ENCODE results near the gene POU2F2. TPM values are rescaled to one million over a fixed set of nuclear protein-coding genes. Genes with fewer than 3 reads are reported as not detected.
"Not testable (repeated sequence)": the region's sequence is repeated elsewhere in the genome, so short reads cannot be mapped to it uniquely, and the experiment has no call there.

POU2F2 gene
- total RNA-seq, 1 donor from 2014 or later, result 48.6 TPM

DNA sequence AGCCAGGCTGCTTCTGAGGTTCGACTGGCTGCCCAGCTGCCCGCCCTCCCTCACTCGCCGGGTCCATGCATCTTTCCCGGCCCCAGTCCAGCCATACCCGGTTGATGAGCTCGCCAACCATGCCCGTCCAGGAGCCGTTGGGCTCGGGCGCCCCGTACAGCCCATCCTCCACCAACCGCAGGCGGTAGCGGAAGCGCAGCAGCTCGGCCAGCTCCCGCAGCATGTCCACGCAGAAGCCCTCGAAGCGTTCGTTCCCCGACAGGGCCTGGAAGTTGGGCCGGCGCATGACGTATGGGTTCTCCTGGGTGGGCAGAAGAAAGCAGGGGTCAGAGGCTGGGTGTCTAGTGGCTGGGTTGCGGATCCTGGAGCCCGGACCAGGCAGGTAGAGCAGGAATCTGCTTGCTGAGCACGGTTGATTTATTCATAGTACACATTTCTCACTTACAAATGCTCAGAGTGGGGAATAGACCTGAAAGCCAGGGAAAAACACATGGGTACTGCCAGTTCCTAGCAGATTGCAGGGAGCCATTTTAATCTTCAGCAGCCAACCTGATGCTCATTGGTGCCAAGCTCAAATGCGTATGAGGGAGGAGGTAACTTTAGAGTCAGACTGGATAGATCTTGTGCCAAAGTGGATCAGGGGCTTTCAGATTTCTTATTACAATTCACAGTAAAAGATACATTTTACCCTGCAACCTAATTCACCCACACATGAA lies 89.6 kb downstream of the POU2F2 start:
- no peak overlapping the region for H3K4me3 Mint-ChIP-seq (ENCODE audit: low read depth)
- H3K27me3 Mint-ChIP-seq (ENCODE audit: low read depth), result no peaks in the 10 kb centered on the region
- intact Hi-C loops (cut with micrococcal nuclease), result no loop called here
- H3K9me3 Mint-ChIP-seq, result no peaks in the 10 kb centered on the region
- no peak for DNase-seq (ENCODE audit: low spot score)
- H3K27ac Mint-ChIP-seq, result no peak overlapping the region
- H3K36me3 Mint-ChIP-seq (ENCODE audit: low read depth), result no peaks in the 10 kb centered on the region
- H3K4me1 Mint-ChIP-seq (ENCODE audit: low read depth), result no peaks in the 10 kb centered on the region

- H3K4me1 Mint-ChIP-seq (ENCODE audit: low read depth); H3K36me3 Mint-ChIP-seq (ENCODE audit: low read depth); H3K4me3 Mint-ChIP-seq (ENCODE audit: low read depth); intact Hi-C loops (cut with micrococcal nuclease); H3K9me3 Mint-ChIP-seq; H3K27me3 Mint-ChIP-seq (ENCODE audit: low read depth); H3K27ac Mint-ChIP-seq; DNase-seq (ENCODE audit: low spot score): not testable (repeated sequence)
These were observed 91.8 kb downstream of the POU2F2 start for GRCh38 chr19:42040491-42040890.

GRCh38 chr19:42040031-42040430 lies 92.2 kb downstream of the POU2F2 start:
- Mint-ChIP-seq H3K27ac (no peak overlapping the region), H3K9me3 (no peaks in the 10 kb centered on the region), H3K4me3 (ENCODE audit: low read depth) (no peak overlapping the region), H3K27me3 (ENCODE audit: low read depth) (no peaks in the 10 kb centered on the region), H3K4me1 (ENCODE audit: low read depth) (no peaks in the 10 kb centered on the region), H3K36me3 (ENCODE audit: low read depth) (no peaks in the 10 kb centered on the region)
- no peak for DNase-seq (ENCODE audit: low spot score)
- intact Hi-C loops (cut with micrococcal nuclease), result no loop called here

DNA sequence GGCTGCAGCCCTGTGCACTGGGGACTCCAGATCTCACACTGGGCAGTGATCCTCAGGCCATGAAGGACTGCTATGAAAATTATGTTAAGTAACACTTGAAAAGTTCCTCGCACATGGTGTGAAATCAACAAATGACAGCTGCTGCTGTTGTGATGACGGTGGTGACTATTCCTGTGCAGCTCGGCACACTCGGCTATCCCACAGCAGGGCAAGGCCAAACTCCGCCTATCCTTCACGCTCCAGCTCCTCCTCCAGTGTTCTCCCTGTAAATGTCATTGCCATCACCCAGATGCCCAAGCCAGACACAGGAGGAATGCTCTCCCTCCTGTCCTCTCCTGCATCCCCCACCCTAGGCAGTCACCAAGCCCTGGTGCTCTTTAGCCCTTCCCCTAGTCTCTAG lies 93.6 kb downstream of the POU2F2 start:
- peaks cover 3% of the 10 kb centered on the region for H3K4me1 Mint-ChIP-seq (ENCODE audit: low read depth)
- no peaks in the 10 kb centered on the region for H3K27me3 Mint-ChIP-seq (ENCODE audit: low read depth)
- intact Hi-C loops (cut with micrococcal nuclease), result no loop called here
- no peak for DNase-seq (ENCODE audit: low spot score)
- no peaks in the 10 kb centered on the region for H3K9me3 Mint-ChIP-seq
- H3K36me3 Mint-ChIP-seq (ENCODE audit: low read depth), result no peaks in the 10 kb centered on the region
- no peak overlapping the region for H3K27ac Mint-ChIP-seq
- no peak overlapping the region for H3K4me3 Mint-ChIP-seq (ENCODE audit: low read depth)

DNA sequence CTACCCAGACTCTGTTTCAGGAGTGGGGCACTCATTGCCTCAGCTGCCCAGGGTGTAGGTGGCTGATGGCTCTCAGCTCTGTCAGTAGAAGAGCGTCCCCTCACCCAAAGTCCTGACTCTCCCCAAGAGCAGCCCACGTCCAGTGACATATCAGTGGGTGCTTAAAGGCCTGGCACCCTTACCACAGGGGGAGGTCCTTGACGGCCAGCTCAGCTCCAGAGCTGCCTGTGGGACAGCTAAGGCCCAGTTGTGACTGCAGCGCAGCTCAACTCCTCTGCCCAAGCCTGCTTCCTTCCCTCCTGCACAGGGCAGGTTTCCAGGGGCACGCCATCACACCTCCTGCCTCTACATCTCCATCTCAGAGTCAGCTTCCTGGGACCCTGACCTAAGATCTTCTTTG lies 94.6 kb downstream of the POU2F2 start:
- Mint-ChIP-seq H3K27me3 (ENCODE audit: low read depth) (no peaks in the 10 kb centered on the region), H3K4me1 (ENCODE audit: low read depth) (peaks cover 3% of the 10 kb centered on the region), H3K27ac (no peak overlapping the region), H3K36me3 (ENCODE audit: low read depth) (no peaks in the 10 kb centered on the region), H3K4me3 (ENCODE audit: low read depth) (no peak overlapping the region), H3K9me3 (no peaks in the 10 kb centered on the region)
- no peak for DNase-seq (ENCODE audit: low spot score)
- intact Hi-C loops (cut with micrococcal nuclease), result no loop called here

Other genes starting within 250 kb of the POU2F2 start
- gene ARHGEF1, start 249.3 kb downstream of the POU2F2 start, total RNA-seq, result 340 and 353 TPM in 2 replicates
- gene ERFL, start 204.0 kb downstream of the POU2F2 start, total RNA-seq, result 2.1 and 2.3 TPM in 2 replicates
- gene RABAC1, start 173.1 kb downstream of the POU2F2 start, total RNA-seq, result 54.0 and 57.6 TPM in 2 replicates
- gene ATP1A3, start 138.2 kb downstream of the POU2F2 start, total RNA-seq, result 0.97 and 1.7 TPM in 2 replicates
- 2.4 and 3.3 TPM in 2 replicates for gene GRIK5, start 62.2 kb downstream of the POU2F2 start, total RNA-seq
- 15.7 and 16.6 TPM in 2 replicates for gene ZNF574, start 56.3 kb downstream of the POU2F2 start, total RNA-seq
- gene DEDD2, start 85.2 kb upstream of the POU2F2 start, total RNA-seq, result 32.1 and 33.6 TPM in 2 replicates
- 17.3 and 18.4 TPM in 2 replicates for gene ZNF526, start 87.9 kb upstream of the POU2F2 start, total RNA-seq
- 48.0 and 52.4 TPM in 2 replicates for gene GSK3A, start 110.2 kb upstream of the POU2F2 start, total RNA-seq
- 58.4 and 59.1 TPM in 2 replicates for gene ERF, start 122.7 kb upstream of the POU2F2 start, total RNA-seq
- gene CIC, start 136.8 kb upstream of the POU2F2 start, total RNA-seq, result 68.3 and 69.3 TPM in 2 replicates
- 0.74 and 0.91 TPM in 2 replicates for gene PRR19, start 169.7 kb upstream of the POU2F2 start, total RNA-seq
- gene PAFAH1B3, start 170.2 kb upstream of the POU2F2 start, total RNA-seq, result 49.3 and 50.9 TPM in 2 replicates
- gene TMEM145, start 180.9 kb upstream of the POU2F2 start, total RNA-seq, result 0.71 and 0.85 TPM in 2 replicates
- gene MEGF8, start 193.2 kb upstream of the POU2F2 start, total RNA-seq, result 9.7 and 10.3 TPM in 2 replicates

All from activated T-helper 2 cell treated with anti-CD3 and anti-CD28 coated beads, Interferon-gamma antibody, Interleukin-2, Interleukin-4, amounts not matched to agents 10 μg/mL and 5 μg/mL and 100 μg/mL, durations not matched to agents 14 hours and 24 hours and 36 hours (primary cell).